22Rv1 (cell line): Measurements from ENCODE around the gene CTNND2.

ENCODE experiments used
- CTCF ChIP-seq: fragments of 450-650 bp; IDR thresholded peaks from 2 replicates; pipeline ENCODE4 v1.5.1; 2017; ENCODE audit warnings: mild to moderate bottlenecking
- ZFX ChIP-seq: fragments of 450-650 bp; IDR thresholded peaks from 2 replicates; pipeline ENCODE4 v1.6.1; 2017; ENCODE audit warnings: antibody characterized with exemption, borderline replicate concordance

GRCh38 chr5:10932426-10932825, 971.8 kb downstream of the CTNND2 start:
- TF ChIP-seq CTCF (no peak), ZFX (no peak)
